Heart right ventricle (tissue), 16 donors: Measurements from ENCODE around the gene KLC3. TPM values are rescaled to one million over a fixed set of nuclear protein-coding genes. Genes with fewer than 3 reads are reported as not detected.

Source experiments
- ATAC-seq, 8 donors: fragments of 200-7000 bp; cut with Tn5 transposase; one replicate each; pipeline ENCODE4 v1.9.1; 2020; ENCODE audit warnings: mild to moderate bottlenecking in 8 of 8, moderate library complexity in 8 of 8, moderate number of reproducible peaks in 1 of 8
- DNase-seq, 2 donors: peaks; one replicate each; pipeline ENCODE4 v3.0.0-alpha.2; 2020
- H3K27ac ChIP-seq, 10 donors: fragments of 200-600 bp; sonication (generic) in 2 of 10; one replicate each; pipeline versions ENCODE4 v1.5.0 to v1.8.0; 2020 to 2022; ENCODE audit warnings: mild to moderate bottlenecking in 3 of 10
- H3K27me3 ChIP-seq, 7 donors: fragments of 200-600 bp; one replicate each; pipeline ENCODE4 v1.8.0; 2021 to 2022; ENCODE audit warnings: mild to moderate bottlenecking in 2 of 7
- H3K36me3 ChIP-seq, 9 donors: fragments of 200-600 bp; sonication (generic) in 1 of 9; one replicate each; pipeline versions ENCODE4 v1.5.0 to v1.8.0; 2020 to 2022; ENCODE audit warnings: mild to moderate bottlenecking in 2 of 9
- H3K4me1 ChIP-seq, 9 donors: fragments of 200-600 bp; sonication (generic) in 1 of 9; one replicate each; pipeline versions ENCODE4 v1.5.0 to v1.8.0; 2020 to 2022; ENCODE audit warnings: mild to moderate bottlenecking in 4 of 9
- H3K4me3 ChIP-seq, 10 donors: fragments of 200-600 bp; sonication (generic) in 2 of 10; one replicate each; pipeline versions ENCODE4 v1.5.0 to v1.8.0; 2020 to 2022; ENCODE audit warnings: mild to moderate bottlenecking in 7 of 10, moderate library complexity in 2 of 10
- H3K9me3 ChIP-seq, 11 donors: fragments of 200-600 bp in 10 of 11; sonication (generic) in 2 of 11; one replicate each; pipeline versions ENCODE4 v1.5.0 to v1.8.0; 2013 to 2022; ENCODE audit warnings: mild to moderate bottlenecking in 2 of 11, control low read depth in 1 of 11, moderate library complexity in 1 of 11
- CTCF ChIP-seq, 9 donors: fragments of 200-600 bp; sonication (generic) in 2 of 9; IDR thresholded peaks; one replicate each; pipeline versions ENCODE4 v1.5.0 to v1.8.0; 2021 to 2022; ENCODE audit warnings: antibody characterized with exemption in 9 of 9, mild to moderate bottlenecking in 5 of 9, moderate library complexity in 1 of 9
- WGBS, 2 donors: extraction: QIAGEN DNeasy Blood & Tissue Kit; methylation state at CpG; one replicate each; pipeline ENCODE4 v1.1.7; 2013; ENCODE audit warnings: inconsistent platforms in 1 of 2; 5-methylcytosine and 5-hydroxymethylcytosine counted together
- intact Hi-C, 10 donors: fragments of 100-400 bp; cut with DNase I; formaldehyde crosslinking; loops; one replicate each; pipeline versions ENCODE4 v1.11.1 to v1.14.2; 2022
- polyA plus RNA-seq, 2 donors: library from polyadenylated mRNA; stranded (reverse); fragments of 200-250 nt; gene quantifications; one replicate each; pipeline ENCODE4 v1.2.3, GENCODE V29; 2013
- total RNA-seq, 10 donors: library from RNA; stranded (reverse); fragmentation: NEBNext Ultra II Directional in 3 of 10; extraction: Animal tissue kit (Norgen Biotek cat#: 25700) in 3 of 10; gene quantifications; one replicate each; pipeline versions ENCODE4 v1.2.1 to v1.2.4, GENCODE V29; 2021 to 2023
- donor health status: Arrhythmogenic right ventricular cardiomyopathy.
- donor health status: ischemic (EF 13 %, LVEDD 7.1; RV severe dilation, severe dysfunction).
- donor health status: healthy with polysubstance abuse.
- donor health status: DM: no; HTN: yes; CAD: no.
- donor health status: DM: no; HTN: no; CAD: no.
- donor health status: ischemic (EF 25% LVEDD 6.9; RV normal size, moderate dysfunction).
- donor health status: ischemic (EF 25% LVEDD 5.7; RV mildly dilated, moderate dysfunction).
- donor health status: healthy.
- donor health status: DM: yes; HTN: yes; CAD: no.
- donor health status: Ischemic cardiomyopathy.
- donor health status: ischemic (EF 35%, LVEDD 5.7; RV mildly dilated, moderate dysfunction).
- donor health status: nonischemic (EF 11% LVEDD 7.7; RV severe dilation, severe dysfunction).
- donor health status: DM: yes; HTN: yes; CAD: no.
- donor health status: PGD.
- donor health status: ischemic (EF 29% LVEDD 5.4; RV normal size, mild dysfunction).
- donor health status: nonischemic (EF 23%, LVEDD 6.1; RV moderate dilation, normal function).

The KLC3 gene
- total and polyA plus RNA-seq, 12 donors: 0.14 to 0.16 (median 0.14) TPM; not detected in 9

GRCh38 chr19:45339629-45340028, 921 bp upstream of the KLC3 start:
- 79 to 85% methylated on average over 6 of the region's 6 CpGs for WGBS, 2 donors
- no peak for TF ChIP-seq CTCF (IDR thresholded peaks at IDR 0.05)
- no peak for ATAC-seq
- Histone ChIP-seq H3K9me3 (no peaks in the 10 kb centered on the region), H3K4me1 (peaks cover 0 to 10% (median 5%) of the 10 kb centered on the region in 9 donors), H3K36me3 (no peaks in the 10 kb centered on the region), H3K27ac (no peak overlapping the region), H3K4me3 (no peak overlapping the region), H3K27me3 (peaks cover 6 to 34% (median 24%) of the 10 kb centered on the region in 7 donors)
- intact Hi-C loops: loop anchor here in 6 of 10 donors (2.0 to 10.0 kb wide), 7 partner anchors 82 to 437 kb away; partner anchors contain the start of genes MARK4 (in 2 of the 6) and APOE (in 1 of the 6)
- no peak for DNase-seq

- ATAC-seq: peak in 1 of 8 donors; percentile 4
Observed at GRCh38 chr19:45340899-45341453, 426 bp downstream of the KLC3 start.

GRCh38 chr19:45342911-45343310, 2.4 kb downstream of the KLC3 start:
- peaks cover 0 to 10% (median 5%) of the 10 kb centered on the region in 9 donors for H3K4me1 ChIP-seq
- no peaks in the 10 kb centered on the region for H3K36me3 ChIP-seq
- DNase-seq: no peak
- no peak for TF ChIP-seq CTCF (IDR thresholded peaks at IDR 0.05)
- WGBS, 2 donors: 73 to 79% methylated on average over 13 of the region's 13 CpGs
- H3K27me3 ChIP-seq: peaks cover 6 to 58% (median 50%) of the 10 kb centered on the region in 7 donors
- H3K9me3 ChIP-seq: no peaks in the 10 kb centered on the region
- intact Hi-C loops: no loop called here
- no peak for ATAC-seq
- H3K4me3 ChIP-seq: no peak overlapping the region
- no peak overlapping the region for H3K27ac ChIP-seq

More at GRCh38 chr19:45340899-45341453, 426 bp downstream of the KLC3 start:
- no peaks in the 10 kb centered on the region for H3K36me3 ChIP-seq
- 14 to 16% methylated on average over 22 to 25 of the region's 25 CpGs for WGBS, 2 donors
- H3K27ac ChIP-seq: no peak overlapping the region
- H3K4me3 ChIP-seq: peak overlapping the region in 8 of 10 donors; percentile 17 to 34 (median 30)
- peaks cover 6 to 42% (median 34%) of the 10 kb centered on the region in 7 donors for H3K27me3 ChIP-seq
- DNase-seq: no peak
- H3K4me1 ChIP-seq: peaks cover 0 to 10% (median 5%) of the 10 kb centered on the region in 9 donors
- H3K9me3 ChIP-seq: no peaks in the 10 kb centered on the region
- no peak for TF ChIP-seq CTCF (IDR thresholded peaks at IDR 0.05)
- intact Hi-C loops: no loop called here

GRCh38 chr19:45344621-45345505, 4.3 kb downstream of the KLC3 start:
- no peak for DNase-seq
- H3K27me3 ChIP-seq: peaks cover 6 to 48% (median 36%) of the 10 kb centered on the region in 7 donors
- H3K9me3 ChIP-seq: no peaks in the 10 kb centered on the region
- no peak for ATAC-seq
- H3K4me1 ChIP-seq: peaks cover 0 to 5% (median 0%) of the 10 kb centered on the region in 9 donors
- no peak for TF ChIP-seq CTCF (IDR thresholded peaks at IDR 0.05)
- H3K27ac ChIP-seq: no peak overlapping the region
- no peaks in the 10 kb centered on the region for H3K36me3 ChIP-seq
- intact Hi-C loops: no loop called here
- H3K4me3 ChIP-seq: no peak overlapping the region
- 52 to 53% methylated on average over 13 to 15 of the region's 15 CpGs for WGBS, 2 donors
